SK-N-SH (cell line): ENCODE data around the gene TNRC6A. TPM values are rescaled to one million over a fixed set of nuclear protein-coding genes. Genes with fewer than 3 reads are reported as not detected.
"Not testable (repeated sequence)": the region's sequence is repeated elsewhere in the genome, so short reads cannot be mapped to it uniquely, and the experiment has no call there.

Experiments used
- CTCF ChIA-PET: fragments of 300-600, 350-600 bp; formaldehyde crosslinking; extraction: SDS; loops from one replicate; lab custom pipeline; 2021; lab: Yijun Ruan, JAX
- POLR2A ChIA-PET: fragments of 350-600 bp; sonication (Branson Sonifier 250); formaldehyde crosslinking; extraction: SDS; loops from one replicate; lab custom pipeline; 2020; ENCODE audit warnings: antibody characterized with exemption, inconsistent platforms; lab: Yijun Ruan, JAX
- DNase-seq: peaks from one replicate; pipeline ENCODE4 v3.0.0; 2012
- H2AFZ ChIP-seq: fragments of 200-600 bp; sonication (generic); 2 replicates; pipeline ENCODE4 v1.8.1; 2016; ENCODE audit warnings: antibody characterized with exemption, mild to moderate bottlenecking, low read depth
- H3F3A ChIP-seq: fragments of 200-600 bp; sonication (generic); replicated peaks from 2 replicates; pipeline ENCODE3; 2016; ENCODE audit warnings: antibody characterized with exemption, mild to moderate bottlenecking; ENCODE audit not compliant: insufficient read depth
- H3K27ac ChIP-seq, 2 experiments: fragments of 200-500 bp in 1 of 2; fragments of 200-600 bp in 1 of 2; sonication (Bioruptor generic) in 1 of 2; sonication (generic), shearing (Covaris generic) in 1 of 2; 2 replicates each; pipeline versions ENCODE4 v1.5.1 to v1.6.1; 2014 to 2016; ENCODE audit warnings: low read depth in 2 of 2, inconsistent platforms in 1 of 2, low read length in 1 of 2, mild to moderate bottlenecking in 1 of 2, mixed read lengths in 1 of 2
- H3K27me3 ChIP-seq: fragments of 200-600 bp; sonication (generic), shearing (Covaris generic); 2 replicates; pipeline ENCODE4 v1.6.1; 2016; ENCODE audit warnings: mixed run types; ENCODE audit not compliant: insufficient read depth
- H3K36me3 ChIP-seq, 2 experiments: fragments of 200-500 bp in 1 of 2; fragments of 200-600 bp in 1 of 2; sonication (Bioruptor generic) in 1 of 2; sonication (generic) in 1 of 2; replicated peaks in 1 of 2; 2 replicates each; pipeline versions ENCODE3 to v1.5.1; 2014 to 2016; ENCODE audit warnings: low read length in 1 of 2, mild to moderate bottlenecking in 1 of 2; ENCODE audit not compliant: insufficient read depth in 2 of 2, control insufficient read depth in 1 of 2
- H3K4me1 ChIP-seq, 2 experiments: fragments of 200-500 bp in 1 of 2; fragments of 200-600 bp in 1 of 2; sonication (Bioruptor generic) in 1 of 2; sonication (generic), shearing (Covaris generic) in 1 of 2; 2 replicates each; pipeline versions ENCODE4 v1.5.1 to v1.6.1; 2014 to 2016; ENCODE audit warnings: low read depth in 1 of 2, low read length in 1 of 2, mixed run types in 1 of 2; ENCODE audit not compliant: insufficient read depth in 2 of 2, control insufficient read depth in 1 of 2
- H3K4me2 ChIP-seq: fragments of 200-600 bp; sonication (generic), shearing (Covaris generic); 2 replicates; pipeline ENCODE4 v1.6.1; 2017; ENCODE audit warnings: mixed run types
- H3K4me3 ChIP-seq, 2 experiments: fragments of 200-500 bp in 1 of 2; fragments of 200-600 bp in 1 of 2; sonication (Bioruptor generic) in 1 of 2; sonication (generic), shearing (Covaris generic) in 1 of 2; 2 replicates each; pipeline versions ENCODE4 v1.5.1 to v1.8.1; 2014 to 2016; ENCODE audit warnings: low read depth in 2 of 2, inconsistent platforms in 1 of 2, low read length in 1 of 2, mild to moderate bottlenecking in 1 of 2, mixed read lengths in 1 of 2, moderate library complexity in 1 of 2
- H3K79me2 ChIP-seq: fragments of 200-600 bp; sonication (generic); 2 replicates; pipeline ENCODE4 v1.8.1; 2017; ENCODE audit warnings: mild to moderate bottlenecking; ENCODE audit not compliant: insufficient read depth
- H3K9ac ChIP-seq: fragments of 200-600 bp; sonication (generic); 2 replicates; pipeline ENCODE4 v1.6.1; 2017; ENCODE audit warnings: mixed run types
- H3K9me2 ChIP-seq: fragments of 200-600 bp; sonication (generic); 2 replicates; pipeline ENCODE4 v1.6.1; 2017; ENCODE audit warnings: mixed run types
- H3K9me3 ChIP-seq: fragments of 200-600 bp; sonication (generic); 2 replicates; pipeline ENCODE4 v1.6.1; 2017; ENCODE audit warnings: mixed run types, mild to moderate bottlenecking, moderate library complexity
- H4K20me1 ChIP-seq: fragments of 200-600 bp; sonication (generic); 2 replicates; pipeline ENCODE4 v1.6.1; 2017; ENCODE audit warnings: mild to moderate bottlenecking, mixed run types; ENCODE audit not compliant: insufficient read depth
- CHD2 ChIP-seq: fragments of 150-350 bp; IDR thresholded peaks from 2 replicates; pipeline ENCODE4 v1.6.1; 2018; ENCODE audit warnings: low read length; ENCODE audit not compliant: partially characterized antibody
- ELF1 ChIP-seq: IDR thresholded peaks from 2 replicates; pipeline ENCODE4 v1.4.0; 2012
- EZH2phosphoT487 ChIP-seq: fragments of 200-600 bp; sonication (generic); IDR thresholded peaks from 2 replicates; pipeline ENCODE4 v1.6.1; 2017; ENCODE audit warnings: low read depth, mixed run types, mild to moderate bottlenecking, antibody characterized with exemption, moderate library complexity, borderline replicate concordance
- FOXJ3 ChIP-seq: sonication (generic); formaldehyde crosslinking; IDR thresholded peaks from 2 replicates; pipeline ENCODE4 v1.5.1; 2020; ENCODE audit warnings: mild to moderate bottlenecking, missing genetic modification reagents
- FOXM1 ChIP-seq: IDR thresholded peaks from 2 replicates; pipeline ENCODE4 v1.4.0; 2012; ENCODE audit warnings: low read depth, mild to moderate bottlenecking
- JUND ChIP-seq: IDR thresholded peaks from 2 replicates; pipeline ENCODE4 v1.4.0; 2012
- MEF2A ChIP-seq: IDR thresholded peaks from 2 replicates; pipeline ENCODE4 v1.4.0; 2012; ENCODE audit warnings: low read depth, borderline replicate concordance
- MXI1 ChIP-seq: IDR thresholded peaks from 2 replicates; pipeline ENCODE4 v1.6.1; 2012; ENCODE audit warnings: mild to moderate bottlenecking, low read depth, low read length, improper control_type of control experiment
- RCOR1 ChIP-seq: fragments of 150-350 bp; IDR thresholded peaks from 2 replicates; pipeline ENCODE4 v1.6.1; 2017; ENCODE audit warnings: antibody characterized with exemption, low read length
- RFX5 ChIP-seq: IDR thresholded peaks from 2 replicates; pipeline ENCODE4 v1.6.1; 2012; ENCODE audit warnings: mild to moderate bottlenecking, improper control_type of control experiment, low read length
- TCF12 ChIP-seq: IDR thresholded peaks from 2 replicates; pipeline ENCODE4 v1.4.0; 2012
- USF1 ChIP-seq: IDR thresholded peaks from 2 replicates; pipeline ENCODE4 v1.4.0; 2012; ENCODE audit warnings: low read depth, borderline replicate concordance
- YY1 ChIP-seq: IDR thresholded peaks from 2 replicates; pipeline ENCODE4 v1.4.0; 2012; ENCODE audit warnings: low read depth, mild to moderate bottlenecking
- ZBTB33 ChIP-seq: IDR thresholded peaks from 2 replicates; pipeline ENCODE4 v1.4.0; 2012; ENCODE audit warnings: low read depth, borderline replicate concordance
- WGBS: methylation state at CpG from one replicate; pipeline ENCODE4 v1.1.6; 2017; ENCODE audit warnings: low lambda C conversion rate; 5-methylcytosine and 5-hydroxymethylcytosine counted together
- polyA plus RNA-seq, 3 experiments: library from polyadenylated mRNA; depleted of rRNA; stranded (reverse); fragments of >200 nt; gene quantifications; 2 replicates each; pipeline ENCODE4 v1.2.3, GENCODE V29; 2012
- TF ChIP-seq, protein P1 (sequence below): fragments of 150-350 bp; IDR thresholded peaks from 2 replicates; pipeline ENCODE4 v1.6.1; 2017; ENCODE audit warnings: antibody characterized with exemption, low read length, low read depth, borderline replicate concordance

TNRC6A gene
- polyA plus RNA-seq, 1 of the 3 experiments (the other 2 are of a cell fraction), result 32.5 TPM

- TF ChIP-seq RFX5, result no peak
- TF ChIP-seq, all 33 proteins: peak for 0
- Histone ChIP-seq H3K9me3 (no peaks in the 10 kb centered on the region), H3F3A (peaks cover 7% of the 10 kb centered on the region), H3K27ac (no peak overlapping the region), H4K20me1 (no peaks in the 10 kb centered on the region), H2AFZ (no peak overlapping the region), H3K9me2 (no peaks in the 10 kb centered on the region), H3K4me1 (no peaks in the 10 kb centered on the region), H3K4me3 (no peak overlapping the region), H3K27me3 (no peaks in the 10 kb centered on the region), H3K9ac (no peak overlapping the region), H3K36me3 (no peaks in the 10 kb centered on the region), H3K79me2 (no peaks in the 10 kb centered on the region), H3K4me2 (no peak overlapping the region)
- no peak for DNase-seq
- POLR2A ChIA-PET, result no interaction called here
- 71% methylated on average over 15 of the region's 17 CpGs for WGBS
- CTCF ChIA-PET, result interaction anchor here (0.6 kb wide), 1 partner anchor 85 kb away, joined by 3 read pairs; no protein-coding TSS in a partner anchor
Measured at GRCh38 chr16:24844101-24845030, 114.9 kb downstream of the TNRC6A start.

- H3K9me3 ChIP-seq, H3K27me3 ChIP-seq, H3K9me2 ChIP-seq, H3K36me3 ChIP-seq, H3K79me2 ChIP-seq, DNase-seq, H3K27ac ChIP-seq, H3F3A ChIP-seq, POLR2A ChIA-PET, H4K20me1 ChIP-seq, CTCF ChIA-PET, H2AFZ ChIP-seq, H3K4me2 ChIP-seq, H3K9ac ChIP-seq, H3K4me3 ChIP-seq, H3K4me1 ChIP-seq: not testable (repeated sequence)
- WGBS, result 100% methylated on average over 2 of the region's 2 CpGs
Measured at GRCh38 chr16:24845031-24845365, 115.5 kb downstream of the TNRC6A start.

DNA sequence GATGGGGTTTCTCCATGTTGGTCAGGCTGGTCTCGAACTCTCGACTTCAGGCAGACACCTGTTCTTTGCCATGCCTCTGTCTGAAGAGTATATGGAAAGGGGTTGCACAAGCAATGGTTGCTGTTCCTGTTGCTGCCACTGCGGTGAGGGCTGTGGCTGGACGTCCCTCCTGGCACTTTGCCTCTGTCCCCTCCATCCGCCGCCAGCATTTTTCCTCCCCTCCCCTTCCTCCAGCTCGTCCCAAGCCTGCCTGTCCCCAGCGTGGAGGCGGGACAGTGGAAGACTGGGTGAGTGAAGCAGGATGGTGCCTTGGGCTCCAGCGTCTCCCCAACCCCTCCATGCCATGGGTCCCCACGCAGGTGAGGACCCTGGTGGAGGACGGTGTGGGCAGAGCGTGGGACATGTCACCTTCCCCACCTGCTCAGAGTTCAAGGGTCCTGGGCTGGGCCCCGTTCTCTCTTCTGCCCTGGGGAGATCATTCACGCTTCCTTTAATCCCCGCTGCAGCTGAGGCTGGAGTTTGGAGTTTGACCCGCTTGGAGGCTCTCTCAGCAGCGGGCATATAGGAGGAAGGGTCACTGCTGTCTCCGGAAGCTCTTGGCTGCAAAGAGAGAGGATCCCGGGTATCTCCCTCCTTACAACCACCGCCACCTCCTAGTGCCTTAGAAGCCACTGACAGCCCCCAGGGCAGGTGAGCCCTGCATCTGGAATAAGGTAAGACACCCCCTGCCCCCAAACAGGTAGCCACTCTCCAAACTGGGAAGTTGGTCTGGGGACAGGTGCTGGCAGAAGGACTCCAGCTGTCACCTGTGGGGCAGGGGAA lies 116.5 kb downstream of the TNRC6A start, which contains the start of gene SLC5A11:
SLC5A11 (plus strand) TSS at position 238 of the 822 bp plus-strand sequence. CDS start 12,681 bp downstream, outside the sequence.
- DNase-seq, result no peak
- H3K9me3 ChIP-seq, result no peaks in the 10 kb centered on the region
- H3K9ac ChIP-seq, result no peak within 1 kb of the TSS
- no peaks in the 10 kb centered on the region for H3K9me2 ChIP-seq
- WGBS, result 92% methylated on average over 20 of the region's 21 CpGs
- H3F3A ChIP-seq, result peaks cover 14% of the 10 kb centered on the region
- no peaks in the 10 kb centered on the region for H3K36me3 ChIP-seq
- no peaks in the 10 kb centered on the region for H3K27me3 ChIP-seq
- CTCF ChIA-PET, result interaction anchor here (0.9 to 1.0 kb wide), 2 partner anchors 11 to 28 kb away, joined by 3 read pairs; no protein-coding TSS in a partner anchor
- no peaks in the 10 kb centered on the region for H3K79me2 ChIP-seq
- H3K4me1 ChIP-seq, result peaks cover 0 to 5% of the 10 kb centered on the region in 2 experiments; a peak in 1 of 4 replicates
- H3K27ac ChIP-seq, result no peak within 1 kb of the TSS
- H3K4me2 ChIP-seq, result no peak within 1 kb of the TSS
- no peaks in the 10 kb centered on the region for H4K20me1 ChIP-seq
- POLR2A ChIA-PET, result no interaction called here
- no peak for TF ChIP-seq CHD2
- TF ChIP-seq USF1, result no peak
- TF ChIP-seq YY1, result no peak
- TF ChIP-seq MEF2A, result no peak
- TF ChIP-seq FOXJ3 (CRISPR knock-in tag), result no peak
- TF ChIP-seq RFX5, result no peak
- TF ChIP-seq RCOR1, result no peak
- no peak for TF ChIP-seq FOXM1
- TF ChIP-seq TCF12, result no peak
- TF ChIP-seq MXI1, result no peak
- no peak for TF ChIP-seq EZH2phosphoT487
- no peak for TF ChIP-seq ZBTB33
- TF ChIP-seq, protein P1, sequence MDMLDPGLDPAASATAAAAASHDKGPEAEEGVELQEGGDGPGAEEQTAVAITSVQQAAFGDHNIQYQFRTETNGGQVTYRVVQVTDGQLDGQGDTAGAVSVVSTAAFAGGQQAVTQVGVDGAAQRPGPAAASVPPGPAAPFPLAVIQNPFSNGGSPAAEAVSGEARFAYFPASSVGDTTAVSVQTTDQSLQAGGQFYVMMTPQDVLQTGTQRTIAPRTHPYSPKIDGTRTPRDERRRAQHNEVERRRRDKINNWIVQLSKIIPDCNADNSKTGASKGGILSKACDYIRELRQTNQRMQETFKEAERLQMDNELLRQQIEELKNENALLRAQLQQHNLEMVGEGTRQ, result no peak
- TF ChIP-seq ELF1, result no peak
- TF ChIP-seq JUND, result no peak
- H2AFZ ChIP-seq, result no peak within 1 kb of the TSS
- no peak within 1 kb of the TSS for H3K4me3 ChIP-seq
